Activated CD4-positive, alpha-beta T cell treated with anti-CD3 and anti-CD28 coated beads, Interleukin-2, Interleukin-4, amounts not matched to agents 100 ng/mL and 50 ng/mL, durations not matched to agents 16 hours and 8 hours (primary cell): ENCODE data around the gene MPV17L2.
"Not testable (repeated sequence)": the region's sequence is repeated elsewhere in the genome, so short reads cannot be mapped to it uniquely, and the experiment has no call there.

ENCODE experiments used
- DNase-seq: peaks from one replicate; pipeline ENCODE4 v3.0.0-alpha.2; 2020; ENCODE audit warnings: low spot score

The MPV17L2 gene

DNA sequence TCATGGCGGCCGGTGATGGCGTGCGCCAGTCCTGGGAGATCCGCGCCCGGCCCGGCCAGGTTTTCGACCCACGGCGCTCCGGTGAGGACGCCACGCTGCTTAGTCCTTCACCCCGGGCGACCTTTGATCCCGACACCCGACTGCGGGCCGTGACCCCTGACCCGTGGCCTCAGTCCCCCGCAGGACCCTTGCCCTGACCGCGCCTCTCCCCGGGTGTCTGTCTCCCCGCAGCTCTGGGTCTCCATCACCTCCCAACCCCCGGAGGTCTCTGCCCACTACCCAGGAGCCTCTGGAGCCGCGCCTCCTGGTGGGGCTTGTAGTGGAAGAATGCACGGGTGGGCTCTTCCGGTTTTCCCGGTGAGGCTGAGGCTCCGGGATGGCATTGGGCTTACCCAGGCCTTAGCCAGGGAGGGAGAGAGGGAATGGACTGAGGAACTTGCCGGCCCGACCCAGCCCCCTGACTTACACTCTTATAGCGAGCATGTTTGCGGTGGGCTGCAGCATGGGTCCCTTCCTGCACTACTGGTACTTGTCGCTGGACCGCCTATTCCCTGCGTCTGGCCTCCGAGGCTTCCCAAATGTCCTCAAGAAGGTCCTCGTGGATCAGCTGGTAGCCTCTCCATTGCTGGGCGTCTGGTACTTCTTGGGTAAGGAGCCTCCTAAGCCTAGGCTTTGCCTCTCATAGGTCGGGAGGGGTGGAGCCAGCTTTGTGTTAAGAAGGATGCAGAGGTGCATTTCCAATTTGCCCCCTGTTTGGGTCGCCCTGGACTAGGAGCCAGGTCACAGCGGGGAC, 566 bp downstream of the MPV17L2 start:
- DNase-seq, result no peak

DNA sequence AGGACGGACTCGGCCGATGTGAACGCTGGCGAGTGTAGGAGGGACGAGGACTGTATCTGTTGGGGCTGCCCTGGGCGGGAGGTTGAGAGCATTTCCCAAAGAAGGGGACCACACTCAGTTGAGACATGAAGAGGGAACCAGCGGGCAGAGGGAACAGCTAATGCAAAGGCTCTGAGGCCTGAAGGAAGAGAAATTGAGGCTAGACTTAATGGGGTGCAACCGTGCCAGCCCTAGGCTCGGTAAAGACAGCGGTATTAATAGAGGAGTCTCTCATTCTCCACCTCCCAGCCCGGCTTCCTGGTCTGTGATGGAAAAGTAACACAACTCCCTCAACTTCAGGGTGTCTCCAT, 1.1 kb downstream of the MPV17L2 start:
- no peak for DNase-seq

DNA sequence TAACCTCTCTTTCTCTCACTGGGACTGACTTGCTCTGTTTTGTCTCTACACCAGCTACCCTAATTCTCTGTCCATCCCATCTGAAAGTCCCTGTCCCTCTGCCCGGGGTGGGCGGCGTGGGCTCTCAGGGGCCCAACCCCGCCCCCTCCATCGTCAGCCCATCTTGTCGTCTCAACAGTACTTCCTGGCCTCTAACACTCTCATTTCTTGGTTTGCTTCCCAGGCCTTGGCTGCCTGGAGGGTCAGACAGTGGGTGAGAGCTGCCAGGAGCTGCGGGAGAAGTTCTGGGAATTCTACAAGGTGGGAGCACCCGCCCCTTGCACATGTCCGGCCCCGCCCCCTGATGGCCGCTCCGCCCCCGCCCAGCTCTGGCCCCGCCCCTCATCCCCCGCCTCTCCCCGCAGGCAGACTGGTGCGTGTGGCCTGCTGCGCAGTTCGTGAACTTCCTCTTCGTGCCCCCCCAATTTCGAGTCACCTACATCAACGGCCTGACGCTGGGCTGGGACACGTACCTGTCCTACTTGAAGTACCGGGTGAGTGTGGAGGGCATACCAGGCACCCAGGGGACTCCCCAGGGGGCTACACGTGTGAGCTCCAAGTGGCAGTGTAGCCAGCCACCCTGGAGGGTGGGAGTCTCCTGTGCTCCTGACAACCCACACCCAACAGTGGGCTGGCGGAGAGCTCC, 1.7 kb downstream of the MPV17L2 start:
- no peak for DNase-seq

DNA sequence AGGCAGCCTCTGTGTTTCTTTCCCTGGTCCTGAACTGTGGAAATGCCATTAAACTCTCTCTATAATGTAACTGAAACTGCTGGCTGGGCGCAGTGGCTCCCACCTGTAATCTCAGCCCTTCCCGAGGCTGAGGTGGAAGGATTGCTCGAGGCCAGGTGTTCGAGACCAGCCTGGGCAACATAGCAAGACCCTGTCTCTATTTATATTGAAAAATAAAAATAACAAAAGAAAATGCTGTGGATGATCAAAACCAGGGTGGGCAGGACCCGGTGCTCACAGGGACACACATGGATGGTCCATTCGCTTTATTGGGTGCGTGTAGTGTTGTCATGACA, 3.5 kb downstream of the MPV17L2 start:
- no peak for DNase-seq

DNA sequence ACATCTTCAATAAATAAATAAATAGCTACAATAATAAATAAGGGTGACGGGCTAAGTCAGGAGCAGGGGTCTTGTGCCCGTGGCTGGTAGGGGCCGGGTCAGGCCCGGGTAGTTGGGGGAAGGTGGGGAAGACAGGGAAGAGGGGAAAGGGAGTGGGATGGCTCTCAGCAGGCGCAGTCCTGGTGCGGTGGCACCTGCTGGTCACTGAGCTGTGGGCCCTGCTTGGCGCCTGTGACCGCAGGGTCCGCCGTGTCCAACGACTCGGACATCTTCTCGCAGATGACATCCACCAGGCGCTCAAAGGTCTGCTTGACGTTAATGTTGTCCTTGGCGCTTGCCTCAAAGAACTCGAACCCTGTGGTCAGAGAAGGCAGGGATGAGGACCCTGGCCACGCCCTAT, 4.3 kb downstream of the MPV17L2 start:
- no peak for DNase-seq

DNA sequence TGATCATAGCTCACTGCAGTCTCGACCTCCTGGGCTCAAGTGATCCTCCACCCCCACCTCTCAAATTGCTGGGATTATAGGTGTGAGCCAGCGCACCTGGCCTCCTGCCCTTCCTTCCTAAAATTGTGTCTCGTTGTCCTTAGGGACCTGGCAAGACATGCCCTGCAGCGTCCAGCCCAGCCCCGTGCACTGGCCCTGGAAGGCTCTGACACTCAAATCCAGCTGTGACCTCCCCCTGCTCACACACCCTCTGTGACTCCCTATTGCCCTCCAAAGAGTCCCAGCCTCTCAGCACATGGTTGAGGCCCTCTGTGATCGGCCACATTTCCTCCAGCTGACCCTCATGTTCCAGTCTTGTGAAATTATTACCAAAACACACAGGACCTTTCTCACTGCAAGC, 4.9 kb downstream of the MPV17L2 start:
- no peak for DNase-seq

DNA sequence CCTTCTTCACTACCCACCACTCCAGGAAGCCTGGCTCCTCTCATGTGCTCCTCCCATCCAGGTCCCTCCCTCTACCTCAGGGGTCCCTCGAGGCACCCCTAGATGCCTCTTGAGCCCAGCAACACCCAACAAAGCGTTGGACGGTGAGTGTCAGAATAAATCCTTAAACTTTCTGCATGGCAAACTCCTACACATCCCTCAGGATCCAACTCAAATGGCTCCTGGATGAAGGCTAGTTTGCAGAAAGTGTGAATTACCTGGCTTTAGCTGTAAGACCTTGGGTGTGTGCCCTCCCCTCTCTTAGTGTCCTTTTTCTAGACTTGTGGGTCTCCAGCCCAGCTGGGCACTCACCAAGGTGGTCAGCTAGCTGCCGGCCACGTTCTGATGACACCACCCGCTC, 5.4 kb downstream of the MPV17L2 start:
- no peak for DNase-seq

DNA sequence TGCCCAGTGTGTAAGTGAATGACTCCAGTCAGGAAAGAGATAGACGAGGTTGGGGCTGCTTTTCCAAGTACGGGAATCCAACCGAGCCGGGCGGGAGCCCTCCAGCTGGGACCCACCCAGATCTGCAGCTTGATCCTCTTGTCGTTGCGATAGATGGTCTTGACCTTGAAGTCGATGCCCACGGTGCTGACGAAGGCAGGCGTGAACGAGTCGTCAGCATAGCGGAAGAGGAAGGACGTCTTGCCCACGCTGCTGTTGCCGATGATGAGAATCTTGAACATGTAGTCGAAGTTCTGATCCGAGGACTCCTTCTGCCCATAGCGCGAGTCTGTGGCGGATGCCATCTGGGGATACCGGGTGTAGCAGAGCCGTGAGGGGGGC, 9.4 kb downstream of the MPV17L2 start:
- no peak for DNase-seq

DNA sequence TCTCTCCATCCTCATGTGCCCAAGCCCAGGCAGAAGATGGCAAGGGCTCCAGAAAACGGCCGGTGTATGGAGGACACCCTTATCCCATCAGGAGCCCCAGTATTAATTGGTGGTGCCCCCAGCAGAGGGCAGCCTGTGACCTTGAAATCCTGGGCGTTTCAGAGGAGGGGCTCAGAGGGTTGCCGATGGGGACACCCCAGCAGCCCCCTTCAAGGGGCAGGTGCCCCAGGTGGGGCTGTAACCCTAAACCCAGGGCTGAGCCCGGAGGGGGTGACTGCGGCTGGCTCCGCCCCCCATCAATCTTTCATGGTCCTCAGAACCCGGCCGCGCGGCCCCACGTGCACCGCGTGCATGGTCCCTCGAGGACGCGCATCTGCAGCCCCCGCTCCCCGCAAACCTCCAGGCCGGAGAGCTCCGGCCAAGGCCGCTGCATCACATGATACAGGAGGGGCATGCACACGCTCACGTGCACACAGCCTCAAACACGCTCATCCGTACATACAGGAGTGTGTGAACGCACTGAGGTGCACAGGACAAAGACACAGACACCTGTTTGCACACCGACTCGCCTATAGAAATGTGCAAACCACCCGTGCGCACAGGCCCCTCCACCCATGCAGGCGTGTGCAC, 9.9 kb downstream of the MPV17L2 start:
- DNase-seq, result no peak

DNA sequence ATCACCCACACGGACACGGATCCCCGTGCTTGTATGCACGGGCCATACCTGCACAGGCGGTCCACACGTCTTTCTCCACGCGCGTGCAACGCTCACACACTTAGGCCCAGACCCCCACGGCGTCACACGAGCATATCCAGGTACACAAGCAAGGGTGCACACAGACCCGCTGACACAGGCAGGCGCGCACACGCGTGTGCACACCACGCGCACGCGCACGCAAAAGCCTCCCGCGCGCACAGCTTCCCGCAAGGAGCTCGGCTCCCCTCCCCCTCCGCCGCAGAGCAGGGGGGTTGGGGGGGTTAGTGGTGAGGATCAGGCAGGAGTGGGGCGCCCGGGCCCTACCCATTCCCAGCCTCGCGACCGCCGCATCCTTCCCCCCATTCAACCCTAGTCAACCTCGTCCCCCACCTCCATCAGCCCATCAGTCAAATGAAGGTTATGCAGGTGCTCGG, 10.4 kb downstream of the MPV17L2 start:
- DNase-seq, result peak; percentile 32

DNA sequence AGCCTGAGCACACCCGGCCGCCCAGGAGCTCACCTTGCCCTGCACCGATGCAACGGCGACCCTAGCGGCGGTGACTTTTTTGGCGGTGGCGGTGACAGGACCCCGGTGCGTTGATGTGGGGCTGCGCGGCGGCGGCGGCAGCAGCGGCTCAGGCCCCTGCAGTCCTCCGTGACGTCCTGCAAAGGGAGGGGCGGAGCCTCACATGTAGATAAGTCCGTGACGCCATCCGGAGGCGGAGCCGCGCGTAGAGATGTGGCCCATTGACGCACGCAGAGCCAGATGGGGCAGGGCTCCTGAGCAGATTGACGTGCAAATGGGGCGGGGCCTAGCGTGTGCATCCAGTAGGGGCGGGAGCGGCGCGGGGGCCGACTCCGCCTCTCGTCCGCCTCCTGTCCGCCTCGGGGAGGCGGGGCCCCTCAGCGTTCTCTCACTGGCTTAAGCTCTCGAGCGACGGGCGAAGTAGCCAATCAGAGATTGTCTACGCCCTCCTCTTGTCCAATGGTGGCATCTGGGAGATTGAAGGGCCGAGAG, 10.9 kb downstream of the MPV17L2 start, which contains the start of gene RAB3A:
TSS of gene RAB3A (minus strand) at position 180 of the 531 bp plus-strand sequence. CDS start 1,302 bp downstream, outside the sequence.
- DNase-seq, result peak; percentile 99

DNA sequence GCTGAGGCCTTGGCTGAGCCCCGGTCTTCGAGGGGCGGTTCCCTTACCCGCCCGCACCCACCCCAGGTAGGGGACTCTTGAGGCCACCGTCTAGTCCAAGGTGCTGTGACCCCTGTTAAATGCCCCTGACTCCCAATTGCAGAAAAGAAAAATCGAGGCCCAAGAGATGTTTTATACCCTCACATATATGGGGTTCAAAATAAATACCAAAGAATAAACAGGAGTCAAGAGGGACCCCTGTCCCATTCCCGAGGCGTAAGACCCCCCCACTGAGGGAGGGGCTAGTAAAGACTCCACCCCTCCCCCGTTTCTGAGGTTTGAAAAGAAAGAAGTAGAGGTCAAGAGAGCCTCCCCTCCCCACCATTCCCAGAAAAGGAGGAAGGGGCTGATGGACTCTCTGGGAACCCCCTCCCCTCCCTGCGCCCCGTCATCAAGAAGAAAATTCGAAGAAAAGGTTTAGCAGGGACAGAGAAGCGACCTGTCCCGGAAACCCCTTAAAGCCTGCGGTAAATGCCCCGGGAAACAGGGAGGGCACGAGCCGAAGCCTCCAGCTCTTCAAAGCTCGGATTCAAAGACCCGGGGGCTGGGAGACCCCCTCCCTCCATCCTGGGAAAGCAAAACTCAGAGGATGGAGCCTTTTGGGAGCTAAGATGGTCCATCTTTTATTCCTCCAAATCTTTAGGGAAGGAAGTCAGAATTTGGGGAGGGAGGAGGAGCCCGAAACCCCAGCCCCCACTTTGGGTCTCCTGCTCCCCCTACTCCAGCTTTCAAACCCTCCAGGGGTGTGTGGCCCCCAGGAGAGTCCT, 11.6 kb downstream of the MPV17L2 start:
- peak; percentile 28 for DNase-seq

DNA sequence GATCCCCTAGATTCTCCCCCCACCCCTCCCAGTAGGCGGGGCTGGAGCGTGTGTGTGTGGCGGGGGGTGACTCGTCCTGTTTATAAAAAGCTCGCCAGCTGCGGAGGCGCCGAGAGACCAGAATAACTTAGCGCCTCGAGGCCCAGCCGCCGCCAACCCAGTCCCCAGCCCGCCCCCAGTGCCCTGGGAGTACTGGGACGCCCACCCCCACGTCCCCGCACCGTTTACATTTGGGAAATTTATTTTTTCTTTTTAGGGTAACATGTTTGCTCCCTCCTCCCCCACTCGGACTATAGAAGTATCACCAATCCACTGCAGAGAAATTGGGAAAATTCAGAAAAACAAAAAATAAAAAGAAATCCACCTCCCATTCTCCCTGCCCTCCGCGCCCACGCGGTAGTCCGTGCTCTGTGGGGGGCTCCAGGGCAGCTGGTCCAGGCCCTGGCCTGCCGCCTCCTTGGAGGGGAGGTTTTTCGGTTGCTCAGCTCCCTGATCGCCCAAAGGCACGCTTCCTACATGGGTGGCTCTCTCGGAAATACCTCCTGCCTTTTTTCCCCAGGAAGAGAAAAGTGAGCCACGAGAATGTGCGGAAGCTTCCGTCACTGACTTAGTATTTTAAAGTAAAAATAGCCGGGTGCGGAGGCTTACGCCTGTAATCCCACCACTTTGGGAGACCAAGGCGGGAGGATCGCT, 12.3 kb downstream of the MPV17L2 start:
- no peak for DNase-seq

DNA sequence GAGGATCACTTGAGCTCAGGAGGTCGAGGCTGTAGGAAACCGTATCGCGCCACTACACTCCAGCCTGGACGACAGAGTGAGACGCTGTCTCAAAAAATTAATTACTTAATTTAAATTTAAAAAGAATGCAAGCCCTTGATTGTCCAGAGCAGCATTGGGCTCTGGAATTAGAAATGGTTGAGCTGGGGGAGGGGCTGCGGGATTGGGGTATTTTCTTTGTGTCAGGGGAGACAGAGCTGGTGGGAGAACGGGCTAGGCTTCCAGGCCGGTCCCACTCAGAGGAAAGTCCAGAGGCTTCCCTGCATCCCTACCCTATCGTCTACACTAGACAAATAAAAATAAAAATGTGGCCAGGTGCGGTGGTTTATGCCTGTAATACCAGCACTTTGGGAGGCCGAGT, 13.0 kb downstream of the MPV17L2 start:
- no peak for DNase-seq

DNA sequence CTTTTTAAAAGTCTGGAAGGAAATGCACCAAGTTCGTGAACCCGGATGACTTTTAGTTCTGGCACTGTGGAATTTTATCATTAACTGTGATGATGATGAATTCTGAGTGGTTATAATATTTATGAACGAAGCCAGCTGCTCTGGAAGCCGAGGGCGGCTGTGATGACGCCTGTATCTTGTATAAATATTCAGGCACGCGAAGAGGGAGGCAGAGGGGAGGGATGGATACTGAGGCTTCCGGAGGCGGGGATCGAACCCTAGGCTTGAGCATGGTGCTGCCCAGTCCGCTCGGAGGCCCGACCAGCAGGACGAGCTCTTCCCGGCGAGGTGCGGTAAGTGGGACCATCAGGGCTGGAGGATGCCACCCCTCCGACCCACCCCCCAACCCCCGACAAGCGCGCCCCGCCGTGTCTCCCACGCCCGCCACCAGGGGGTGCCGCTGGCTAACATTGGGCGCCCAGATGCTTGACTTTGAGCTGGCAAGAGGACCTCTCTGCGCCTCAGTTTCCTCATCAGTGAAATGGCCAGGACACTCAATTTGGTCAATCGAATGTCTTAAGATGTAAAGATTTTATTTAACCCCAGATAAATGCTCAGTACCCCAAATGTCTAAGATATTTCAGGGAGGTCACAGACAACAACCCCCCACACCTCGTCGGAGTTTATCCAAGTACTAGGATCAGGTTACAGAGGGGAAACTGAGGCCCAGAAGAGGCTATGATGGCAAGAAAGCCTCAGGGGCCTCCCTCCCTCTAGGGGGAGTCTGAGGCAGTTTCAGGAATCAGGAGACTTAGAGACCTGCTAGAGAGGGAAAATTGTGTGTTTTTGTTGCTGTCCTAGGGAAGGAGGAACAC, 15.3 kb downstream of the MPV17L2 start:
- DNase-seq, result peak; percentile 34

DNA sequence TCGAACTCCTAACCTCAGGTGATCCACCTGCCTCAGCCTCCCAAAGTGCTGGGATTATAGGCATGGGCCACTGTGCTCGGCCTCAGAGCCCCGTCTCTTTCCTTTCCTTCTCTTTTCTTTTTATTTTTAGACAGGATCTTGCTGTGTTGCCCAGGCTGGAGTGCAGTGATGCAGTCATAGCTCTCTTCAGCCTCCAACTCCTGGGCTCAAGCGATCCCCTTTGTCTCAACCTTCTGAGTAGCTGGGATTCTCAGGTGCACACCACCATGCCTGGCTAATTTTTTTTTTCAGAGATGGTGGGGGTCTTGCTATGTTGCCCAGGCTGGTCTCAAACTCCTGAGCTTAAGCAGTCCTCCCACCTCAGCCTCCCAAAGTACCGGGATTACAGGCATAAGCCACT, 16.9 kb downstream of the MPV17L2 start:
- not testable (repeated sequence) for DNase-seq

DNA sequence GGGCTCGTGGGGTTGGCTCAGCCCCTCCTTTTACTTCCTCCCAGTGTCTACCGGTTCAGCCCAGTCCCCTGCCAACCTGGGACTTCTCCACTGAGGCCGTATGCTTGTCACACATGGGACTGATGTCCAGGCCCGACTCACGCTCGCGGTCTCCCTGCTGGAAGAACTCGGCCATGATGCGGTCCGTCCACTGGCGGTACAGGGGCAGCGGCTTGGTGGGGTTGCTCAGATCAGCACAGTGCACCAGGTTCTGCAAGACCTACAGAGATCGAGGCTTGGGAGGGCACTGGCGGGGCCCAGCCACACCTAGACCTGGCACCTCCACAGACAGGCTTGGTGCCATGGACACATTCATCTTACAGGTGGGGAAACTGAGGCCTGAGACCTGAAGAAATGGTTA, 18.7 kb downstream of the MPV17L2 start:
- no peak for DNase-seq

DNA sequence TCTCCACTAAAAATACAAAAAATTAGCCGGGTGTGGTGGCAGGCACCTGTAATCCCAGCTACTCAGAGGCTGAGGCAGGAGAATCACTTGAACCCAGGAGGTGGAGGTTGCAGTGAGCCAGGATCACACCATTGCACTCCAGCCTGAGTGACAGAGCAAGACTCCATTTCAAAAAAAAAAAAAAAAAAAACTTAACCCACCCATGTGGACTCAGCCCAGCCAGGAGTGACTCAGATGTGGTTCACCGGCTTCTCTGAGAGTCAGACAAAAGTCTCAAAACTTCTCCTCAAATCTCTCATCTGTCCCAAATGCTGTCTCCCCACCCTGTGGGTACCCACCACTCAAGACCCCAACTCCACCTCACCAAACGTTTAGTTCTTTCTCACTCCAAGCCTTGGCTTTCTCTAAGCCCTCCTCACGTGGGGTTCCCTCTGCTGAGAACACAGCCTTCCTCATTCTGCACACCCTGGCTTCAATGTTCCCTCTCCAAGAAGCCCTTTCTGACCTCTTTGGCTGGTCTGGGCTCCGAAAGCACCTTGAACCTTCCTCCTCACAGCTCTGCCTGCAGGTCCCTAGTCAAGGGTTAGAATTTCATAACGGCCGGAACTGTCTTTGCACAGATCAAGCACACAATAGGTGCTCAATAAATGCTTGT, 21.9 kb downstream of the MPV17L2 start:
- no peak for DNase-seq

DNA sequence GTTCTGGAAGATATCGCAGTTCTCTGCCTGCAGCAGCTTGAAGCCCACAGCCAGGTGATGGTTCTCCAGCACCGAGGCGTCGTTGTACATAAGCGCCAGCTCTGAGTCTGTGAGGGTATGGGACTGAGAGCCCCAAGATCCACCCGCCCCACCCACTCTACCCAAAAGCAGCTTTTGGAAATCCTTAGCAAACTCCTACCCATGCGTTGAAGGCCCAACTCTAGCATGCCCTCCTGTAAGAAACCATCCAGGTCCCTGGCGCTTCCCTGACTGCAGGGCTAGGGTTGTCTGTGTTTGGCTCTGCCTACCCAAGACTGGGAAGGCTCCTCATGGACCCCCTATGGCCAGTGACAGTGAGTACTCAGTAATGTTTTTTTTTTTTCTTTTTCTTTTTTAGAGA, 23.8 kb downstream of the MPV17L2 start:
- no peak for DNase-seq

DNA sequence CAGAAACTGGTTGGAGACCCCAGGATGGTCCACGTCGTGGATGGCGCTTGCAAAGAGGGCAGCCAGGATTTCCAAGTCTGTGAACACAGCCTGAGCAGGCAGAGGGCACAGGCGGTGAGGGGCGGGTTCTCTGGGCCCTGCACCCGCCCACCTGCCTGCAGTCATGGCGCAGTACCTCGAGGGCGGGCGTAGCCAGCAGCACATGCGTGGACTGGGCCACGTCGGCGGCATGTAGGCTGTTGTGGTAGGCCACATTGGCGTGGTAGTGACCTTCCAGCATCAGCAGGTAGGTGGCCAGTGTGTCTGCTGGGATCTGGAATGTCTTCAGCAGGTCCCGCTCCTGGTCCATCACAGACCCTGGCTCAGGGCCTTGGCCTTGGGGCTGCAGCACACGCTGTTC, 25.1 kb downstream of the MPV17L2 start:
- DNase-seq, result no peak
